ENCODE data around the gene RAB44. TPM values are rescaled to one million over a fixed set of nuclear protein-coding genes. Genes with fewer than 3 reads are reported as not detected.
A peak's percentile ranks its signal among the peaks of the same experiment; 100 is the strongest.

RAB44 gene
- total RNA-seq, 2 experiments from 2014 or later = not detected

DNA sequence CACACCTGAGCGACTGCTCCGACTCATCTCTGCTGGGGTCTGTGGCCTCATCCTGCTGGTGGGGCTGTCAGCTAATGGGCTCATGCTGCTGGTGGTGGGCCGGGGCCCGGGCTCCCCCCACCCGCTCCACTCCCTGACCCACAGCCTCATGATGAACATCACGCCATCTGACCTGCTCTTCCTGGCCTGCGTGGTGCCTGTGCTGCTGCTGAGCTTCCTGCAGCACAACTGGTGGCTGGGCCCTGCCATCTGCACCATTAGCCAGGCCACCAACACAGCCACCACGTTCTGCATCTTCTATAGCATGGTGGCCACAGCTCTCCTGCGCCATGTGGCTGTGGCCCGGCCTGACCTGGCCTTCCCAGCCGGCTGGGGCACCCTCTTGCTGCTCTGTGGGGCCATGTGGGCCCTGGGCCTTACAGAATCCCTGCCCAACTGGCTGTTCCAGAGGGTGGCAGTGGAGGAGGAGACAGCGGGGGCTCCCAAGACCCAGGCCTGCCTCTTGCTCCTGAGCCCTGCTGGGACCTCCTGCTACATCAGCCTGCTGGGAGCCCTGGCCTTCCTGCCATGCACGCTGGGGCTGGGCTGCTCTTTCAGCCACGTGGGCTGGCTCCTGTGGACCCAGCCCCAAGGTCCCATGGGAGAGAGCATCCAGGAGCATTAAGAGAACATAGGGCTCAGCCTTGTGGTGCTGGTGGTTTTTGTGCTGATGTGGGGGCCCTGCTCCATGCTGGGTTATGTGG lies 39.6 kb downstream of the RAB44 start:
- H3K4me3 Mint-ChIP-seq = no peak overlapping the region
- peaks cover 5% of the 10 kb centered on the region for H3K27me3 Mint-ChIP-seq
- H3K36me3 Mint-ChIP-seq = no peaks in the 10 kb centered on the region
- no peak overlapping the region for H3K27ac Mint-ChIP-seq
- H3K9me3 Mint-ChIP-seq = no peaks in the 10 kb centered on the region
- no peak for DNase-seq
- H3K4me1 Mint-ChIP-seq = peaks cover 13% of the 10 kb centered on the region

DNA sequence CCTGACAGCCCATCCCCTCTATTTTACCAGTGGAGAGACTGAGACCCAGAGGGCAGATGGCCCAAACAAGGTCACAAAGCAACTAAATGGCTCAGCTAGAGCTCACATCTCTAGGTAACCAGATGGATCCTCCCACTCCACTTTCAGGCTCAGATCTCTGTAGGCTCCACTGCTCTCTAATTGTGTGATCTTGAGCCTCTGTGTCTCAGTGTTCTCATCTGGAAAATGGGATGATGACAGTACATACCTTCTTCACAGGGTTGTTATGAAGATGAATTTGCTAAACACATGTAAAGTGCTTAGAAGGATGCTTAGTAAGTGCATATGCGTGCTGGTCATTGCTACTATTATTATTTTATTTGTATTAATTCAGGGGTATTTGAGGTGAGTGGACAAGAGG lies 40.5 kb downstream of the RAB44 start:
- peaks cover 5% of the 10 kb centered on the region for H3K27me3 Mint-ChIP-seq
- peaks cover 13% of the 10 kb centered on the region for H3K4me1 Mint-ChIP-seq
- no peaks in the 10 kb centered on the region for H3K9me3 Mint-ChIP-seq
- DNase-seq = no peak
- no peak overlapping the region for H3K27ac Mint-ChIP-seq
- no peak overlapping the region for H3K4me3 Mint-ChIP-seq
- no peaks in the 10 kb centered on the region for H3K36me3 Mint-ChIP-seq

DNA sequence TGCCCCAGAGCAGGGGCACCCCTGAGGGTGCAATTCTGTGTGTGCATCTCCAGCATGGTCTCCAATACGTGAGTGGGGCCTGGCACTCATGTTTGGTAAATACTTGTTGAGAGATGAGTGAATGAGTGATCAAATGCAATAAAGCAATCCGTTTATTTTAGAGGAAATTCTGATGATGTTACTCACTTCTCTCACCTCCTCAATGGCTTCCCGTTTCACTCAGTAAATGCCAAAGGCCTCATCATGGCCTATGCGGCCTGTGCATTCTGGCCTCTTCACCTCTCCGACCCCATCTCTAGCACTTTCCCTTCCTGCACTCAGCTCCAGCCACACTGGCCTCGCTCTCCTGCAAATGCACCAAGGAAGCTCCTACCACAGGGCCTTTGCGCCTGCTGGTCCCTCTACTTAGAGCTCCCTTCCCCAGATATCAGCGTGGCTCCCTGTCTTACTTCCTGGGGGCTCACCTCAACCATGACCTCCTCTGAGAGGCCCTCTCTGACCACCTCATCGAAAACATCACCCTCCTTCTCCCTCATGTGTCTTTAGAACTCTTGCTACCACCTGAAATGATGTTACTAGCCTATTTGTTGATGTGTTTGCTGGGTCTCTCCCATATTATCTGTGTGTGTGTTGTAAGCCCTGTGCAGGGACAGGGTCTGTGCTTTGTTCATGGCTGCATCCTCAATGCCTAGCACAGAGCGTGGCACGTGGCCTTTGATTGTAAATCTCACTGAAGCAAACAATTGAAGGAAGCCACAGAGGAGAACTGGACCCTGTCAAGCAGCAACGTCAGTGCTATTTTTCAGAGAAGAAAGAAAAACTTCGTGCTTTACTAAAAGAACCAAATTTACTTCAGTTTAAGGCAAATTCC lies 42.6 kb downstream of the RAB44 start:
- Mint-ChIP-seq H3K9me3 (no peaks in the 10 kb centered on the region), H3K36me3 (no peaks in the 10 kb centered on the region), H3K27ac (no peak overlapping the region), H3K4me1 (peaks cover under 1% of the 10 kb centered on the region), H3K27me3 (no peaks in the 10 kb centered on the region), H3K4me3 (no peak overlapping the region)
- no peak for DNase-seq

DNA sequence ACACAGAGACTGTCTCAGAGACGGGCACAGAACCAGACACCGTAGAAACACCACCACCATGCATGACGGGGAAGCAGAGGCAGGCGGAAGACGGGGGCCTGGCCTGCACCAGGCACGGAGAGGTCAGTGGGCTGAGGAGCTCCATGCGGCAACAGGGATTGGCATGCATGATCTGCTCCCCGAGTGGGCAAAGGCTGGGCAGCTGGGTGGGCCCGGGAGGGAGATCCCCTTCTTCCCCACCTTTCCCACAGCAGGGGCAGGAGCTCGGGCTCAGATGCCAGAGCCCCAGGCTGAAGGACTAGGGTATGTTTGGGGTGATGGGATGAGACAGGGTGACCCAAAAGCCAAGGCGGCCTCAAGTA lies 43.2 kb downstream of the RAB44 start:
- no peaks in the 10 kb centered on the region for H3K9me3 Mint-ChIP-seq
- no peak overlapping the region for H3K27ac Mint-ChIP-seq
- DNase-seq = no peak
- H3K4me3 Mint-ChIP-seq = no peak overlapping the region
- H3K4me1 Mint-ChIP-seq = no peaks in the 10 kb centered on the region
- H3K27me3 Mint-ChIP-seq = no peaks in the 10 kb centered on the region
- no peaks in the 10 kb centered on the region for H3K36me3 Mint-ChIP-seq

DNA sequence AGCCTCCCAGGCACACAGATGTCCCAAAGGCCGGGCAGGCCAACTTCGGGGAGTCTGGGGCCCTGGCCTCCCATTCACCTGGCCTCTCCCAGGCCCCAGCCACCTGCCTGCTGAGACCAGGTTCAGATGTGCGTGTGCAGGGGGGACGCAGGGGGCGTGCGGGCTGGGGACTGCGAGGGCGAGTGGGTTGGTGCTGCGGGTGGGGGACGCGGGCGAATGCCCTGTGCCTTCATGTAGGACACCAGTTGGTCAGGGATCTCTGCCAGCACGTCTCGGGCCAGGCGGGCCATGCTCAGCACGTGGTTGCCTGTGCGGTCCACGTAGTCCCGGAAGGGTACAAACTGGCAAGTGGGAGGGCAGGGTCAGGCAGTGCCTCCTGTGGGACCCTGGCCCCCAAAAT lies 44.5 kb downstream of the RAB44 start:
- Mint-ChIP-seq H3K36me3 (no peaks in the 10 kb centered on the region), H3K27ac (no peak overlapping the region), H3K27me3 (no peaks in the 10 kb centered on the region), H3K4me1 (no peaks in the 10 kb centered on the region), H3K4me3 (no peak overlapping the region), H3K9me3 (no peaks in the 10 kb centered on the region)
- no peak for DNase-seq

DNA sequence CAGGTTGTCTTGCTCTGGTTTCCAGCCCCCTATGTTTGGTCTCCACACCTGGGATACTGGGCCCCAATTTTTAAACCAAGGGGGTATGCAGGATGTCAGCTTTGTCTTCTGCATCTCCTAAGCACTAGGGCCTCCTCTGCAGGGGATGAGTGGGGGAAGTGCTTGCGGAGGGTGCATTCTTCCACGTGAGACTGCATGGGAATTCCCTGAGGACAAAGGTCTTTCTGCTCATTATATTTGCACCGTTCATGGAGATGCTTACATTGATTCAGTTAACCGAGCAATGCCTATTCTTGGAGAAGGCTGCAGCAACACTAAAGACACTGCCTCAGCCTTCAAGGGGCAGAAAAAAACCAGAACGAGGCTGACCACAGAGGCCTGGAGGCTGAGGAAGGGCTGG lies 45.4 kb downstream of the RAB44 start:
- H3K27me3 Mint-ChIP-seq = no peaks in the 10 kb centered on the region
- H3K4me1 Mint-ChIP-seq = no peaks in the 10 kb centered on the region
- H3K4me3 Mint-ChIP-seq = no peak overlapping the region
- no peak overlapping the region for H3K27ac Mint-ChIP-seq
- no peak for DNase-seq
- no peaks in the 10 kb centered on the region for H3K9me3 Mint-ChIP-seq
- H3K36me3 Mint-ChIP-seq = no peaks in the 10 kb centered on the region

DNA sequence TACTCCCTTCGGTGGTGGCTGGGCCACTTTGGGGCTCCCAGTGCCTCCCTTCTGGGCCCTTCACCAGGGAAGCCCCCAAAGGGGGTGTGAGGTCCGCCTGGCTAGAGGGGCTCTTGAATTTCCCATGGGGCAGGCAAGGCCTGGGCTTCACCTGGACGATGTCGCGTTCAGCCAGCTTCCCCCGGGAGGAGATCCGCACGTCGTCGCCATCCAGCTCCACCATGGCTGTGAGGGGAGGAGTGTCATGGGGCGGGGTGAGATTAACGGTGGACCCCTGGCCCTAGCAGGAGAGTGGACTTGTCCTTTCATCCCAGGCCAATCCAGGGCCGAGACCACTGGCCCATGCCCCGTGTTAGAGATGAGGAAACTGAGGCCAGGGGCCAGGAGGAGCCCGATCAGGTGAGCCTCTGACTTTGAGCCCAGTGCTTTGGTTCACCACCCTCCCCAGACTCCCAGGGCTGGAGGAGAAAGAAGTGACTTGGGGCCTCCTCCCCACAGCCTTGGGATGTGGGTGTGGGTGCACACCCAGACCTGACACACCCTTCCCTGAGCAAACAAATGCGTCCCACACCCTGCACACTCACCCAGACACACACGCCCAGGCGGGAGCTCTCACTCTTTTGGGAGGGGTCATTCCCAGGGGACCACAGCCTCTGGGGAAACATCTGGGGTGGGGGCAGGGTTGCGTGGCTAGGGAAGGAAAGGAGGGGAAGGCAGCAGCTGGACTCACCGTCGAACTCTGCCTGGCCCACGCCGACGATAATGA lies 46.1 kb downstream of the RAB44 start:
- no peaks in the 10 kb centered on the region for H3K27me3 Mint-ChIP-seq

DNA sequence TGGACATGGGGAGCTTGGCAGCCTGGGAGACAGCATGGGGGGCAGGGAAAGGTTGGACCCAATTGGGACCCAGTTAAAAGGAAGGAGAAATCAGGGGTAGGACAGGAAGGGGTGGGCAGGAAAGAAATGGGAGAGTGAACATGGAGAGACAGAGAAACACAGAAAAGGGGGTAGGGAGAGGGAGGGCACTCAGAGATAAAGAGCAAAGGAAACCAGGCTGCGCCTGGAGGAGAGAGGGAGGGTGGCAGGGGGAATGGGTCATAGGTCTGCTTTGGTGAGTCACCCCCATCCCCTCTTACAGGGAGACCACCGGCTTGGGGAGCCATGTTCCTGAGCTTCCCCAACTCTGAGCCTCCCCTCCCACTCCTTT lies 46.7 kb downstream of the RAB44 start:
- H3K9me3 Mint-ChIP-seq = peaks cover 3% of the 10 kb centered on the region
- H3K36me3 Mint-ChIP-seq = peaks cover 3% of the 10 kb centered on the region
- no peak overlapping the region for H3K4me3 Mint-ChIP-seq
- H3K4me1 Mint-ChIP-seq = no peaks in the 10 kb centered on the region
- H3K27ac Mint-ChIP-seq = no peak overlapping the region
- DNase-seq = no peak
- H3K27me3 Mint-ChIP-seq = no peaks in the 10 kb centered on the region

More for the DNA sequence above, 46.1 kb downstream of the RAB44 start:
- Mint-ChIP-seq H3K27ac (no peak overlapping the region), H3K9me3 (peaks cover 3% of the 10 kb centered on the region), H3K4me3 (no peak overlapping the region), H3K36me3 (no peaks in the 10 kb centered on the region), H3K4me1 (no peaks in the 10 kb centered on the region)
- no peak for DNase-seq

DNA sequence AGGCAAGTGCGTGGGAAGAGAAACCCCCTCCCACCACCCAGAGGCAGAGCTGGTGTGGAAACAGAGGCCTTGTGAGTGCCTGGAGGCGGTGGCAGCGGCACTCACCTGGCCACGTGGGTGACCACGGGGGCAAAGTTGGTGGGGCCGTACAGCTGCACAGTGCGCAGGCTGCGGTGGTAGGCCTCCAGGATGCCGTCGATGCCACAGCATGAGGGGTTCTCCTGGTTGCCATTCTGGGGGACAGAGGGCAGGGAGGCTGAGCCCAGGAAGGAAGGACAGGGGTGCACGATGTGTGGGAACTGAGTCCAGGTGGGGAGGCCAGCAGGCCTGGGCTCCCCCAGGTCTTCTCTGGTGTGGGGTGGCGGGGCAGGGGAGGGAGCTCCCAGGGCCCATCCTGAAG lies 47.7 kb downstream of the RAB44 start:
- Mint-ChIP-seq H3K36me3 (peaks cover 3% of the 10 kb centered on the region), H3K27ac (no peak overlapping the region), H3K9me3 (peaks cover 3% of the 10 kb centered on the region), H3K4me3 (no peak overlapping the region), H3K27me3 (no peaks in the 10 kb centered on the region), H3K4me1 (no peaks in the 10 kb centered on the region)
- no peak for DNase-seq

DNA sequence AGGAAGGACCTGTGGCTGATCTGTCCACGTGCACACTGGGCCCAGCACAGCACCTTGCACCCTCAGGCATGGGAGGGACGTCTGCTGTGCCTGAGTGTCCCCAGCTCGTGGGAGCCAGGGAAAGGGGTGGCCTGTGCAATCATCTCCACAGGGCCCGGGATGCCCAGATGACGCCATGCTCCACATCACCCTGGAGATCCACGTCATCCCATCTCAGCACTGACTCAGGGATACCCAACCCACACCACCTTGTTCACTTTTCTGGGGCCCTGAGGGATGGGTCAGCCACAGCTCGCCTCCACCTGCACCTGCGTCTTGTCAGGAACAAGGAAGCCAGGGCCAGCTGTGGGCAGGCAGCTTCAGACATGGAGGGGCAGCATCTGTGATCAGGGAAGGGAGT lies 48.2 kb downstream of the RAB44 start:
- Mint-ChIP-seq H3K27ac (no peak overlapping the region), H3K4me3 (no peak overlapping the region), H3K27me3 (no peaks in the 10 kb centered on the region), H3K9me3 (peaks cover 5% of the 10 kb centered on the region), H3K4me1 (no peaks in the 10 kb centered on the region), H3K36me3 (peaks cover 3% of the 10 kb centered on the region)
- no peak for DNase-seq

DNA sequence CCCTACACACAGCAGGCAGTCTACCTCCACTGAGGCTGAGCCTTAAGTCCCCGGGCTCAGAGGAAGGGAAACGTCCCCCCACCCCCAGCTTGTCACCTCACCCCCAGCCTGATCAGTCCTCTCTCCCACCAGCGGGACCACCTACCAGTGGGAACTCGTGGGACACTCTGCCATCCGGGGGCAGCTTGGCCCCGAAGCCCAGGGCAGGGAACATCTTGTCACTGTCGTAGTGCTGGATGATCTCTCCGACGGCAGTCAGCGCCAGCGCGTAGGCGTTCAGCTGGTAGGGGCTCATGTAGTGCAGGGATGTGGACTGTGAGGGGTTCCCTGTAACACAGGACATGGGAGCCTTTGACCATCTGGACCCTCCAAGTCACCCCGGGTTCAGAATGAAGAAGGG lies 48.6 kb downstream of the RAB44 start:
- Mint-ChIP-seq H3K27me3 (no peaks in the 10 kb centered on the region), H3K36me3 (peaks cover 3% of the 10 kb centered on the region), H3K9me3 (peaks cover 5% of the 10 kb centered on the region), H3K4me3 (no peak overlapping the region), H3K4me1 (no peaks in the 10 kb centered on the region), H3K27ac (no peak overlapping the region)
- no peak for DNase-seq

DNA sequence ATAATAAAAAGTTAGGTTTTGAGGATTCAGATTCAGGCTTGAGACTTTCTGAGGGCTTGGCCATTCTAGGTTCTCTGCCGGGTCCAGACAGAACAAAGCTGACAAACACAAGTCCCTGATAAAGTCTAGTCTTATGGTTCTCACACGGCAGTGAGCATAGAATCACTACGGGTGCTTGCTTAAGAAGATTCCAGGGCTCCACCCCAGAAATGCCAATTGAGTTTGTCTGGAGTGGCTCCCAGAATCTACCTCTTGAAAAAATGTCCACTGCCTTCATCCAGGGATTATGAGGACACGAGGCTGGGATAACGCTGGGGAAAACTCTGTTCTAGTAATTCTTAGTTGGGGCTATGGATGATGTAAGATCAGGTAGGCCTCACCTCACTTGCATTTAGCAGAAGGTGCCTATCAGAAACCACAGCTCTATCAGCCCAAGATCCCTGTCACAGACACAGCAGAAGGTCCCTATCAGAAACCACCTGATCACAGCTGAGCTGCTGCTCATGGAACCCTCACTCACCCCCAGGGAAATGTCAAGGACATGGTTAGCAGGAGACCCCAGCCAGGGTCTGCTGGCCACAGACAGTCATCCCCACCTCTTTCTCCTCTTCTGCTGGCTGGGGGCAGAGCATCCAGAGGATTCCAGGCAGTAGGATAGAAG lies 52.3 kb downstream of the RAB44 start:
- Mint-ChIP-seq H3K36me3 (peaks cover 3% of the 10 kb centered on the region), H3K9me3 (peaks cover 5% of the 10 kb centered on the region), H3K27me3 (no peaks in the 10 kb centered on the region), H3K4me1 (peaks cover 25% of the 10 kb centered on the region), H3K27ac (peak overlapping the region; percentile 43), H3K4me3 (no peak overlapping the region)
- no peak for DNase-seq

DNA sequence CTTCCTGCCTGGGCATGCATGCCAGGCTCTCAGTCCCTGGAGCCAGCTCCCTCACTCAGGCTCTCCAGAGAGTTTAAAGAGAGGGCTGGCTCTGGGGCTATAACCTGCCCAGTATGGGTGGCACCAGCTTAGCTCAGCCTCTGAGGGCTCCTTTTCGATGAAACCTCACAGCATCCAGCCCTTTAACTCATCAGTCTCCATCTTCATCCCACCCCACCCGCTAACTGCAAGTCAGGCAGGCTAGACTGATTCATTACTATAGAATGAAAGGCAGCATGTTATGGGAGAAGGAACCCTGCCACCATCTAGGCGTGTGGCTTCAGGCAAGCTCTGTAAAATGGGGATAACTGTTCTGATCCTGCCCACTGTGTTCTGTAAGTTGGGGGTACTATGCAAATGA lies 53.5 kb downstream of the RAB44 start:
- peaks cover 36% of the 10 kb centered on the region for H3K4me1 Mint-ChIP-seq
- H3K4me3 Mint-ChIP-seq = no peak overlapping the region
- no peak for DNase-seq
- peaks cover 5% of the 10 kb centered on the region for H3K36me3 Mint-ChIP-seq
- H3K9me3 Mint-ChIP-seq = peaks cover 5% of the 10 kb centered on the region
- H3K27me3 Mint-ChIP-seq = no peaks in the 10 kb centered on the region
- no peak overlapping the region for H3K27ac Mint-ChIP-seq

DNA sequence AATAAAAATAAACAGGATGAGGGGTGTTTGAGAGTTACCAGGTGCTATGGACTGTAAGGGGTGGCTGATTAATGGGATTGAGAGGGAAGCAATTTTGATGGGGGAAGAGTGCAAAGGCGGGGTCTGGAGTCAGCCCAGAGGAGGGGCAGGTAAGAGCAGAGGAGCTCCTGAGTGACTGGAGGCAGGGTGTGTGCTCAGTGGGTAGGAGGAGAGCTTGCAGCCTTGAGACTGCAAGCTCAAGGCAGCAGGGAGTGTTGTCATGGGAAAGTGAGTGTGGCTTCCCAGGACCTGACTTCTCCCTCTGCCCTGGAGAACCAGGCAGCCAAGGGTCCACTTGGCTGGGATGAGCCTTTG lies 54.2 kb downstream of the RAB44 start:
- Mint-ChIP-seq H3K4me1 (peaks cover 44% of the 10 kb centered on the region), H3K4me3 (no peak overlapping the region), H3K27ac (peak overlapping the region; percentile 32), H3K27me3 (no peaks in the 10 kb centered on the region), H3K9me3 (peaks cover 5% of the 10 kb centered on the region), H3K36me3 (peaks cover 5% of the 10 kb centered on the region)
- DNase-seq = no peak

All from activated naive CD8-positive, alpha-beta T cell treated with anti-CD3 and anti-CD28 coated beads for 36 hours (primary cell).